Heart left ventricle (tissue), 16 donors: Measurements from ENCODE around the gene CEP63. TPM values are rescaled to one million over a fixed set of nuclear protein-coding genes. Genes with fewer than 3 reads are reported as not detected.
"Not testable (repeated sequence)": the region's sequence is repeated elsewhere in the genome, so short reads cannot be mapped to it uniquely, and the experiment has no call there.

Experiments used
- ATAC-seq, 4 donors: fragments of 200-7000 bp; cut with Tn5 transposase; one replicate each; pipeline ENCODE4 v1.9.1; 2020 to 2022; ENCODE audit warnings: moderate library complexity in 4 of 4, mild to moderate bottlenecking in 3 of 4, moderate number of reproducible peaks in 1 of 4
- DNase-seq, 5 donors: peaks; one replicate each; pipeline ENCODE4 v3.0.0-alpha.2; 2020
- H3K27ac ChIP-seq, 12 donors: fragments of 200-600 bp; sonication (generic) in 4 of 12; one replicate each; pipeline versions ENCODE4 v1.5.0 to v1.8.0; 2016 to 2022; ENCODE audit warnings: mild to moderate bottlenecking in 2 of 12
- H3K27me3 ChIP-seq, 9 donors: fragments of 200-600 bp; sonication (generic) in 2 of 9; one replicate each; pipeline versions ENCODE4 v1.5.1 to v1.8.0; 2016 to 2022; ENCODE audit warnings: mild to moderate bottlenecking in 3 of 9
- H3K36me3 ChIP-seq, 9 donors: fragments of 200-600 bp; sonication (generic) in 2 of 9; one replicate each; pipeline versions ENCODE4 v1.5.0 to v1.8.0; 2018 to 2022; ENCODE audit warnings: mild to moderate bottlenecking in 2 of 9
- H3K4me1 ChIP-seq, 12 donors: fragments of 200-600 bp; sonication (generic) in 4 of 12; one replicate each; pipeline versions ENCODE4 v1.5.0 to v1.8.0; 2016 to 2022; ENCODE audit warnings: mild to moderate bottlenecking in 3 of 12
- H3K4me3 ChIP-seq, 12 donors: fragments of 200-600 bp; sonication (generic) in 4 of 12; one replicate each; pipeline versions ENCODE4 v1.5.0 to v1.8.0; 2017 to 2022; ENCODE audit warnings: mild to moderate bottlenecking in 9 of 12, moderate library complexity in 4 of 12
- H3K9me3 ChIP-seq, 12 donors: fragments of 200-600 bp; sonication (generic) in 4 of 12; one replicate each; pipeline versions ENCODE4 v1.5.0 to v1.8.0; 2016 to 2022; ENCODE audit warnings: mild to moderate bottlenecking in 1 of 12
- CTCF ChIP-seq, 12 donors: fragments of 200-600 bp; sonication (generic) in 4 of 12; IDR thresholded peaks; one replicate each; pipeline versions ENCODE4 v1.5.0 to v1.8.0; 2018 to 2022; ENCODE audit warnings: antibody characterized with exemption in 12 of 12, mild to moderate bottlenecking in 5 of 12
- POLR2A ChIP-seq, 2 donors: fragments of 450-650 bp; IDR thresholded peaks; one replicate each; pipeline ENCODE4 v1.6.1; 2017; ENCODE audit warnings: antibody characterized with exemption in 2 of 2, mild to moderate bottlenecking in 2 of 2, moderate library complexity in 2 of 2
- WGBS, 4 donors: extraction: QIAGEN DNeasy Blood & Tissue Kit in 2 of 4; methylation state at CpG; one replicate each; pipeline versions ENCODE4 v1.1.5 to v1.1.7; 2013 to 2018; 5-methylcytosine and 5-hydroxymethylcytosine counted together
- intact Hi-C, 10 donors: fragments of 100-400 bp; cut with DNase I; formaldehyde crosslinking; loops; one replicate each; pipeline versions ENCODE4 v1.11.1 to v1.14.2; 2022
- polyA plus RNA-seq, 2 donors: library from polyadenylated mRNA; stranded (reverse); fragments of 200-250 nt; gene quantifications; one replicate each; pipeline ENCODE4 v1.2.3, GENCODE V29; 2013
- total RNA-seq, 9 donors: library from RNA; depleted of rRNA in 2 of 9; stranded (reverse); fragments of >200 nt in 2 of 9; fragmentation: NEBNext Ultra II Directional in 3 of 9; extraction: Animal tissue kit (Norgen Biotek cat#: 25700) in 3 of 9; gene quantifications; one replicate each; pipeline versions ENCODE4 v1.1.0 to v1.2.4, GENCODE V29; 2016 to 2023
- donor health status: ischemic (EF 13 %, LVEDD 7.1; RV severe dilation, severe dysfunction).
- donor health status: healthy with polysubstance abuse.
- donor health status: DM: no; HTN: yes; CAD: no.
- donor health status: DM: no; HTN: no; CAD: no.
- donor health status: ischemic (EF 25% LVEDD 6.9; RV normal size, moderate dysfunction).
- donor health status: ischemic (EF 25% LVEDD 5.7; RV mildly dilated, moderate dysfunction).
- donor health status: healthy.
- donor health status: DM: yes; HTN: yes; CAD: no.
- donor health status: ischemic (EF 35%, LVEDD 5.7; RV mildly dilated, moderate dysfunction).
- donor health status: nonischemic (EF 11% LVEDD 7.7; RV severe dilation, severe dysfunction).
- donor health status: DM: yes; HTN: yes; CAD: no.
- donor health status: PGD.
- donor health status: ischemic (EF 29% LVEDD 5.4; RV normal size, mild dysfunction).
- donor health status: nonischemic (EF 23%, LVEDD 6.1; RV moderate dilation, normal function).

CEP63 gene
- total and polyA plus RNA-seq, 11 donors, result 19.1 to 35.3 (median 29.5) TPM

GRCh38 chr3:134592806-134593205 lies 106.9 kb downstream of the CEP63 start:
- no peaks in the 10 kb centered on the region for H3K4me1 ChIP-seq
- H3K4me3 ChIP-seq, result no peak overlapping the region
- no peak for ATAC-seq
- DNase-seq, result no peak
- H3K27ac ChIP-seq, result no peak overlapping the region
- no peaks in the 10 kb centered on the region for H3K9me3 ChIP-seq
- TF ChIP-seq CTCF (IDR thresholded peaks at IDR 0.05) (no peak), POLR2A (IDR thresholded peaks at IDR 0.05) (no peak)
- intact Hi-C loops, result no loop called here
- H3K27me3 ChIP-seq, result no peaks in the 10 kb centered on the region
- H3K36me3 ChIP-seq, result no peaks in the 10 kb centered on the region
- WGBS, 4 donors, result 89 to 95% (median 91%) methylated on average over 5 of the region's 5 CpGs

- no peaks in the 10 kb centered on the region for H3K4me1 ChIP-seq
- DNase-seq (no peak), ATAC-seq (no peak)
- no peak overlapping the region for H3K4me3 ChIP-seq
- H3K36me3 ChIP-seq, result no peaks in the 10 kb centered on the region
- H3K27ac ChIP-seq, result no peak overlapping the region
- no peaks in the 10 kb centered on the region for H3K9me3 ChIP-seq
- H3K27me3 ChIP-seq, result no peaks in the 10 kb centered on the region
- TF ChIP-seq POLR2A (IDR thresholded peaks at IDR 0.05) (no peak), CTCF (IDR thresholded peaks at IDR 0.05) (no peak)
- WGBS, 4 donors, result 39 to 75% (median 69%) methylated on average over 4 to 8 of the region's 8 CpGs
- intact Hi-C loops, result no loop called here
Observed at GRCh38 chr3:134594331-134594741, 108.5 kb downstream of the CEP63 start.

- not testable (repeated sequence) for ATAC-seq, H3K36me3 ChIP-seq, DNase-seq, H3K4me1 ChIP-seq, H3K4me3 ChIP-seq, H3K9me3 ChIP-seq, H3K27ac ChIP-seq, H3K27me3 ChIP-seq
- WGBS, 4 donors, result 55 to 69% (median 65%) methylated on average over 3 of the region's 3 CpGs
- intact Hi-C loops, result loop anchor here in 1 of 10 donors (5.0 kb wide), 1 partner anchor 162 kb away; no protein-coding TSS in a partner anchor
Observed at GRCh38 chr3:134594986-134595385, 109.1 kb downstream of the CEP63 start.

- intact Hi-C loops, result loop anchor here in 1 of 10 donors (5.0 kb wide), 1 partner anchor 160 kb away; no protein-coding TSS in a partner anchor
- no peaks in the 10 kb centered on the region for H3K27me3 ChIP-seq
Observed at GRCh38 chr3:134597390-134597970, 111.6 kb downstream of the CEP63 start.

More at GRCh38 chr3:134597390-134597970, 111.6 kb downstream of the CEP63 start:
- H3K27ac ChIP-seq, result no peak overlapping the region
- DNase-seq, result no peak
- no peak for ATAC-seq
- no peaks in the 10 kb centered on the region for H3K36me3 ChIP-seq
- H3K4me3 ChIP-seq, result no peak overlapping the region
- peaks cover 0 to 15% (median 1%) of the 10 kb centered on the region in 12 donors for H3K4me1 ChIP-seq
- 50 to 86% (median 66%) methylated on average over 2 of the region's 2 CpGs for WGBS, 4 donors
- TF ChIP-seq CTCF (IDR thresholded peaks at IDR 0.05) (no peak), POLR2A (IDR thresholded peaks at IDR 0.05) (no peak)
- H3K9me3 ChIP-seq, result no peaks in the 10 kb centered on the region
